Measurements from ENCODE around the gene ZNF688.
"Not testable (repeated sequence)": the region's sequence is repeated elsewhere in the genome, so short reads cannot be mapped to it uniquely, and the experiment has no call there.

Gene ZNF688

GRCh38 chr16:30535106-30535776 is 36.3 kb downstream of the ZNF688 start:
- in situ Hi-C loops (cut with HindIII; ENCODE audit: low sequenced_read_pairs), result no loop called here

- in situ Hi-C loops (cut with HindIII; ENCODE audit: low sequenced_read_pairs), result no loop called here
Observed at GRCh38 chr16:30534368-30535105, 37.0 kb downstream of the ZNF688 start, which contains the start of gene ZNF747. TSS of gene ZNF747 (minus strand) at chr16:30534858. CDS start at chr16:30534679, 179 bp downstream.

GRCh38 chr16:30533748-30534367 is 37.7 kb downstream of the ZNF688 start:
- in situ Hi-C loops (cut with HindIII; ENCODE audit: low sequenced_read_pairs), result no loop called here

- in situ Hi-C loops (cut with HindIII; ENCODE audit: low sequenced_read_pairs), result no loop called here
Observed at GRCh38 chr16:30533146-30533522, 38.4 kb downstream of the ZNF688 start.

GRCh38 chr16:30532285-30533145 is 39.0 kb downstream of the ZNF688 start:
- in situ Hi-C loops (cut with HindIII; ENCODE audit: low sequenced_read_pairs), result no loop called here

- in situ Hi-C loops (cut with HindIII; ENCODE audit: low sequenced_read_pairs), result no loop called here
Observed at GRCh38 chr16:30530163-30531037, 41.1 kb downstream of the ZNF688 start.

- in situ Hi-C loops (cut with HindIII; ENCODE audit: low sequenced_read_pairs), result no loop called here
Observed at GRCh38 chr16:30528799-30529457, 42.6 kb downstream of the ZNF688 start.

- in situ Hi-C loops (cut with HindIII; ENCODE audit: low sequenced_read_pairs), result no loop called here
Observed at GRCh38 chr16:30527635-30528178, 43.8 kb downstream of the ZNF688 start.

- in situ Hi-C loops (cut with HindIII; ENCODE audit: low sequenced_read_pairs), result no loop called here
Observed at GRCh38 chr16:30526823-30527634, 44.5 kb downstream of the ZNF688 start.

- in situ Hi-C loops (cut with HindIII; ENCODE audit: low sequenced_read_pairs), result no loop called here
Observed at GRCh38 chr16:30526137-30526822, 45.2 kb downstream of the ZNF688 start, which contains the start of gene ZNF768. TSS of gene ZNF768 (minus strand) at chr16:30526566. CDS start at chr16:30526413, 153 bp downstream.

GRCh38 chr16:30525844-30526136 is 45.7 kb downstream of the ZNF688 start:
- in situ Hi-C loops (cut with HindIII; ENCODE audit: low sequenced_read_pairs), result no loop called here

GRCh38 chr16:30524575-30525568 is 46.6 kb downstream of the ZNF688 start:
- in situ Hi-C loops (cut with HindIII; ENCODE audit: low sequenced_read_pairs), result no loop called here

GRCh38 chr16:30523768-30524574 is 47.5 kb downstream of the ZNF688 start:
- in situ Hi-C loops (cut with HindIII; ENCODE audit: low sequenced_read_pairs), result no loop called here

- in situ Hi-C loops (cut with HindIII; ENCODE audit: low sequenced_read_pairs), result not testable (repeated sequence)
Observed at GRCh38 chr16:30522702-30523463, 48.6 kb downstream of the ZNF688 start.
